ENCODE data around the gene MYMK.

The MYMK gene

GRCh38 chr9:133499132-133499891 is 25.4 kb downstream of the MYMK start:
- no peak for DNase-seq

- no peak for DNase-seq
These were observed 27.6 kb downstream of the MYMK start for GRCh38 chr9:133496861-133497842.

DNA sequence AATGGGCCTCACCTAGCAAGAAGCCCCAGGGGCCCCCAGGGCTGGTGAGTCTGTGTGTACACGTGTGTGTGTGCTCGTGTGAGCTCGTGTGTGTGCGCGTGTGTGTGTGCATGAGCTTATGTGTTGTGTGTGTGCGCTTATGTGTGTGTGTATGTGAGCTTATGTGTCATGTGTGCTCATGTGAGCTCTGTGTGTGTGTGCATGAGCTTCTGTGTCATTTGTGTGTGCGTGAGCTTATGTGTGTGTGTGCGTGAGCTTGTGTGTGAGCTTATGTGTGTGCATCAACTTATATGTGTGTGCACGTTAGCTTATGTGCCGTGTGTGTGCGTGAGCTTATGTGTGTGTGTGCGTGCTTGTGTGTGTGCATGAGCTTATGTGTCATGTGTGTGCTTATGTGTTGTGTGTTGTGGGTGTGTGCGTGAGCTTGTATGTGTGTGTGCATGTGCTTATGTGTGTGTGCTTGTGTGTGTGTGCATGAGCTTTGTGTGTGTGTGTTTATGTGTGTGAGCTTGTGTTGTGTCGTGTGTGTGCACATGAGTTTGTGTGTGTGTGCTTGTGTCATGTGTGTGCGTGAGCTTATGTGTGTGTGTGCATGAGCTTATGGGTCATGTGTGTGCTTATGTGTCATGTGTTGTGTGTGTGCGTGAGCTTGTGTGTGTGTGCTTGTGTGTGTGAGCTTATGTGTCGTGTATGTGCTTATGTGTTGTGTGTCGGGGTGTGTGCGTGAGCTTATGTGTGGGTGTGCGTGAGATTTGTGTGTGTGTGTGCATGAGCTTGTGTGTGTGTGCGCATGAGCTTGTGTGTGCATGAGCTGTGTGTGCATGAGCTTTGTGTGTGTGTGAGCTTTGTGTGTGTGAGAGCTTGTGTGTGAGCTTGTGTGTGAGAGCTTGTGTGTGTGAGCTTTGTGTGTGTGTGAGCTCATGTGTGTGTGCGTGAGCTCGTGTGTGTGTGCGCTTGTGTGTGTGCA is 29.1 kb downstream of the MYMK start:
- DNase-seq: no peak

DNA sequence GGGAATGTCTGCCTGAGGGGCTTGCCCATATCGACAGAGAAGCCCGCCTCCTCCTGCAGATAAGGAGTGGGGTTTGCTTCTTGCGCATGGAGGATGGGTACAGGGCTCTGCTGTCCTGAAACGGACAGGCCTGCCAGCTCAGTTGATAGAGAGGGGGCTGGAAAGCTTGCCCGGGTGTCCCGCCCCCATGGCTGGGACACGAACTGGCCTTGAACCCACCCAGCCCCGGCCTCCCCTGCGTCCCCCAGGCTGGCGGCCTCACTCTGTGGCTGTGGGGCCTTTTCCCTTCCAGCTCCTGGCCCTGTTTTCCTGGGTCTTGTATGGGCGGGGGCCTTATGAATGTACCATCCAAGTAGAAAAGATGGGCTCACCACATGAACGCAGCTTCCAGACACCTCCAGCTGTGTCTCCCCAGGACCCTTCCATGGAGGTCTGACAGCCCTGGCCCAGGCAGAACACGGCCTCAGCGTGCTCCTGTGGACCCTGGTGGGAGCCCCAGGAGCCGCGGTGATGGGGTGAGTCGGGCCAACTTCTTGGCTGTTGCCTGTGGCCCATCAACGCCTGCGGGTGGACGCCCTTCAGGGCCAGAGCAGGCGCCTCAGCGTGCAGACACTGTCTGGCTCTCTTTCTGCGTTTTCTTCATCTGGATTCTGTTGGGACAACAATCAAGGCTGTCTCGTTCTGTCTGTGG is 30.0 kb downstream of the MYMK start:
- DNase-seq: no peak

DNA sequence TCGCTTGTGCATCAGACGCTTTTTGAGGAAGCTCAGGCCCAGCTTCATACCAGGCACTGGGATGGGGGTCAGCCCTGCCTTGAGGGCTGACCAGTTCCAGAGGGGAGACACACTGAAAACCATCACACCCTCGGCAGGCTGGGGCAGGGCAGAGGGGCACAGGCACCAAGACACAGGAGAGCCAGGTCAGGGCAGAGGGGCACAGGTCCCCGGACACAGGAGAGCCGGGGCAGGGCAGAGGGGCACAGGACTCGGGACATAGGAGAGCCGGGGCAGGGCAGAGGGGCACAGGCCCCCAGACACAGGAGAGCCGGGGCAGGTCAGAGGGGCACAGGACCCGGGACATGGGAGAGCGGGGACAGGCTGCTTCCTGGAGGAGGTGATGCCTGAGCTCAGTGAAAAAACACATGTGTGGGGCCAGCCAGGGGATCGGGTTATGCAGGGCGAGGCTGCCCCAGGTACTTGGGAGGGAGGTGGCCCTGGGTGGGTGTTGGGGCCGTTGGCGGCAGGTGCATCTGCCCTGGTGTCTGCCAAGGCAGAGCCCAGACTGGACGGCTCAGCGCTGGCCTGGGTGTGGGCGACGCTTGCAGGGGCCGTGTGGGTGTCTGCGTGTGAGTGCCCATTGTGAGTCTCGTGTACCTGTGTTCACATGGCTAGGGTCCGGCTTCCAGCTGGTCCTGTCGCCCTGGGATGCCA is 30.8 kb downstream of the MYMK start:
- no peak for DNase-seq

DNA sequence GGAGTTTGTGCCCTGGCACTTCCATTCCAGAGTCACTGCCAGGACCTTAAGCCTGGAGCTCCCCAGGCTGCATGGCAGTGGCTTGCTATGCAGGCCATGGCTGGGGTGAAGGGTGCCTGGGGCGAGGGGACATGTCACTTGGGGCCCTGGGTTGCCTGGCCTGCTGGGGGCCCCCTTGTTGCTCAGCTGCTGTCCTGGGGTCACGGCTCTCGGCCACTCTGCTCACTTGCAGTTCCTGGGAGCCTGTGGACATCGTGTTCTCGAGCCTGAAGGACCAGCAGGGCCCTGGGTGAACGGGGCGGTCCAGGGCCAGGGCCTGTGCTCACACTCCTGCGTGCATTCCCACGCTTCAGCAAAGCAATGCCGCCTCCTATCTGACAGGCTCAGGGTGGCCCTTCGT is 31.3 kb downstream of the MYMK start:
- no peak for DNase-seq

- DNase-seq: no peak
These were observed 32.4 kb downstream of the MYMK start for GRCh38 chr9:133492061-133493021.

DNA sequence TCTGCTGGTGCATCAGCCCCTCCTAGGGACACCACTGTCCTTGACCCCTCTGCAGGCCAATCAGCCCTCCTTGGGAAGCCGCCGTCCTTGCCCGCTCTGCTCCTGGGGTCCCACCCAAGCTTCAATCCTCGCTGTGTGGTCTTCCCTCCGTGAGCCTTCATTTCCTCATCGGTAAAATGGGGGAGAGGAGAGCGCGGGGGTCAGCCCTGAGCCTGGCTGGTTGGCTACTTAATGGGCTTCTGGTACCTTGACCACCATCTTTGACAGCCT is 33.2 kb downstream of the MYMK start:
- no peak for DNase-seq

DNA sequence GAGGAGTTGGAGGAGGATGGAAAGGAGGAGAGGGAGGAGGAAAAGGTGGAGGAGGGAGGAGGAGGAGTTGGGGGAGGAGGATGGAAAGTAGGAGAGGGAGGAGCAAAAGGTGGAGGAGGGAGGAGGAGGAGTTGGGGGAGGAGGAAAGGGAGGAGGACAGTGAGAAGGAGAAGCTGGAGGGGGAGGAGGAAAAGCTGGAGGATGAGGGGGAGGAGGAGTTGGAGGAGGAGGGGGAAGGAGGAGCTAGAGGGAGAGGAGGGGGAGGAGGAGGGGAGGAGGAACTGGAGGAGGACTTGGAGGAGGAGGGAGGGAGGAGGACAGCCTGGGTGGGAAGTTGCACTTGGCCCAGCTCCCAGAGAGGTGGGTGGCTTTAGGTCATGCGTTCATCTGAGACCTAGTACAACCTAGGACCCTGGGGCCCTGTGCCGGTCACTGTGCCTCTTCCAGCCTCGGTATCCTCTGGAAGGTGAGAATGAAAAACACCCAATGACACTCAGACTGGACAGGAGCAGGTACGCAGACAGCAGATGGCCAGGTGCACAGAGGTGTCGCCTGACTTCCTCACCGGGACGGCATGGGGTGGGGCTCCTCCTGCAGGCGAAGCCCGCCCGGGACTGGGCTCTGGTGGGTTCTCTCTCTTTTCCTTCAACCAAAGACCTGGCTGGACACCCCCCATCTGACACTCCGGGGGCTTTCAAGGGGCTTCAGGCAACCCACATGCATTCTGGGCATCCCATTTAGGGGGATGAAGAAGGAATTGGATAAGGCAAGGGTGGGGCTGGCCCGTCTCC is 33.7 kb downstream of the MYMK start:
- DNase-seq: no peak

GRCh38 chr9:133490201-133490681 is 34.5 kb downstream of the MYMK start:
- no peak for DNase-seq

- DNase-seq: no peak
These were observed 35.2 kb downstream of the MYMK start for GRCh38 chr9:133489253-133490190.

DNA sequence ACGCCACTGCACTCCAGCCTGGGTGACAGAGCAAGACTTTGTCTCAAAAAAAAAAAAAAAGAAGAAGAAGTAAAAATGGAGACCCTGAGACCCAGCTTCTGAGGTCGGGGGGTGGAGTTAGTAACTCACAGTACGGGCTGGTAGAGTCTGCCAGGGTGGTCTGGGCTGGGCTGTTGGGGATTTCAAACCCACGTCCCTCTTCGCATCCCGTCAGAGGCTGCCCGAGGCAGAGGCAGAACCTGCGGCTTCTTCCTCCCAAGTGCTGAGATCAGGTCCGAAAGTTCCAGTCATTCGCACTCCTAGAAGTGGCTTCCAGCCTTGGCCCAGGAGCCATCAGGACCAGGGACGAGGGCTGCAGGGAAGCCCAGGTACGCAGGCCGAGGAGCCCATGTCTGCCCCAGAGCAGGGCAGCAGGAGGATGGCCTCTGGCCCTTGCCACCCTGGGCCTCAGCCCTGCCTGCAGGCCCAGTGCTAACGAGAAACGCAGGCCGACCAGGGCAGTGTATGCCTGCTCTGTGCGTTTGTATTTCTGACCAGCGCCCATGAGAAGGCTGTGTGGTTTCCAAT is 36.0 kb downstream of the MYMK start:
- DNase-seq: no peak

GRCh38 chr9:133487331-133487725 is 37.4 kb downstream of the MYMK start:
- DNase-seq: no peak

- no peak for DNase-seq
These were observed 39.1 kb downstream of the MYMK start for GRCh38 chr9:133485531-133486260.

GRCh38 chr9:133484671-133485437 is 39.9 kb downstream of the MYMK start:
- DNase-seq: no peak

DNA sequence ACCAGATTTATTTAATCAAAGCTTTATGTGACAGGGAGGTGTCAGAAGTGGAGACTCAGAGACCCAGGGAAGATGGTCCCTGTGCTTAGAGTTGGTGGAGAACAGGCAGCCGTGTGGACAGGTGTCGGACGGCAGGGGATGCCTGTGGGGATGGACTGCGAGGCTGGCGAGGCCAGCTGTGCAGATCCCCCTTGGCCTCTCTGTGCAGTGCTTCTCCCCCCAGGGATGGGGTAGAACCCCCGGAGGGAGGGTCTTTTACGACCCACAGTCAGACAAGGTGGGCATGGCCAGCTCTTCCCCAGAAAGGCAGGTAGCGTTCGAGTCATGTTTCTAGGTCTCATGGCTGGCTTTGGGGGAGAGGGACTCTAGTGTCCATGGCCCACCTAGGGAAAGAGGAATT is 41.1 kb downstream of the MYMK start:
- no peak for DNase-seq

Measured in CD4-positive, alpha-beta T cell treated with Interleukin-4 for 4 hours (primary cell).